H1 (cell line): ENCODE data around the gene NFKB1. TPM values are rescaled to one million over a fixed set of nuclear protein-coding genes. Genes with fewer than 3 reads are reported as not detected.

Source experiments
- CTCF ChIA-PET: fragments of 300-600 bp; sonication (Branson Sonifier 250); formaldehyde crosslinking; loops from one replicate; lab custom pipeline; 2021; ENCODE audit not compliant: partially characterized antibody; lab: Charles Lee
- POLR2A ChIA-PET: fragments of 300-600 bp; sonication (Branson Sonifier 250); formaldehyde crosslinking; loops from one replicate; lab custom pipeline; 2021; ENCODE audit warnings: inconsistent platforms; ENCODE audit not compliant: partially characterized antibody; lab: Charles Lee
- DNase-seq, 2 experiments: peaks; one replicate each; pipeline versions ENCODE4 v3.0.0 to v3.0.0-alpha.2; 2010 to 2022; ENCODE audit warnings: low spot score in 2 of 2, low read depth in 1 of 2, mixed read lengths in 1 of 2
- FAIRE-seq: peaks from 2 replicates; lab custom pipeline; 2011; peaks lifted over from hg19 to GRCh38; lab: Jason Lieb, UNC
- H2AFZ ChIP-seq: 2 replicates; pipeline ENCODE4 v1.8.1; 2012; ENCODE audit warnings: low read length, inconsistent platforms
- H2AK5ac ChIP-seq: 2 replicates; pipeline ENCODE4 v1.6.1; 2013; ENCODE audit warnings: low read depth, low read length
- H2BK120ac ChIP-seq: replicated peaks from 2 replicates; pipeline ENCODE3; 2013; ENCODE audit warnings: low read depth, low read length, inconsistent platforms
- H2BK12ac ChIP-seq: 2 replicates; pipeline ENCODE4 v1.6.1; 2013; ENCODE audit warnings: low read depth, low read length
- H2BK15ac ChIP-seq: 2 replicates; pipeline ENCODE4 v1.6.1; 2013; ENCODE audit warnings: low read length
- H2BK20ac ChIP-seq: 2 replicates; pipeline ENCODE4 v1.6.1; 2013; ENCODE audit warnings: low read length
- H2BK5ac ChIP-seq: 2 replicates; pipeline ENCODE4 v1.6.1; 2013; ENCODE audit warnings: low read depth, low read length
- H3K14ac ChIP-seq: 2 replicates; pipeline ENCODE4 v1.6.1; 2013; ENCODE audit warnings: inconsistent platforms; ENCODE audit not compliant: insufficient read length
- H3K18ac ChIP-seq: 2 replicates; pipeline ENCODE4 v1.6.1; 2013; ENCODE audit warnings: low read length; ENCODE audit errors: extremely low read depth
- H3K23ac ChIP-seq: 2 replicates; pipeline ENCODE4 v1.6.1; 2013; ENCODE audit warnings: inconsistent platforms; ENCODE audit not compliant: insufficient read length
- H3K23me2 ChIP-seq: 2 replicates; pipeline ENCODE4 v1.6.1; 2013; ENCODE audit warnings: low read depth, low read length
- H3K27ac ChIP-seq: 2 replicates; pipeline ENCODE4 v1.6.1; 2011; ENCODE audit warnings: low read depth, low read length, inconsistent platforms
- H3K27me3 ChIP-seq, 4 experiments: replicated peaks in 1 of 4; 1 replicate in 1 of 4; 2 replicates in 3 of 4; pipeline versions ENCODE4 v1.6.1 to v1.8.1; 2011 to 2013; ENCODE audit warnings: low read length in 3 of 4, mild to moderate bottlenecking in 3 of 4, inconsistent platforms in 2 of 4, mixed read lengths in 2 of 4, moderate library complexity in 1 of 4; ENCODE audit not compliant: control insufficient read depth in 3 of 4, insufficient read depth in 3 of 4; ENCODE audit errors: extremely low read depth in 1 of 4
- H3K36me3 ChIP-seq, 4 experiments: 2 replicates each; pipeline versions ENCODE4 v1.6.1 to v1.8.1; 2011 to 2013; ENCODE audit warnings: mild to moderate bottlenecking in 4 of 4, low read length in 3 of 4, moderate library complexity in 2 of 4, control low read depth in 1 of 4, inconsistent platforms in 1 of 4; ENCODE audit not compliant: insufficient read depth in 4 of 4, control insufficient read depth in 2 of 4
- H3K4ac ChIP-seq: replicated peaks from 2 replicates; pipeline ENCODE3; 2013; ENCODE audit warnings: low read length, low read depth, mixed read lengths, inconsistent platforms; ENCODE audit not compliant: insufficient read length
- H3K4me1 ChIP-seq, 4 experiments: replicated peaks in 1 of 4; 1 replicate in 1 of 4; 2 replicates in 3 of 4; pipeline versions ENCODE4 v1.6.1 to v1.8.1; 2011 to 2013; ENCODE audit warnings: low read length in 3 of 4, inconsistent platforms in 2 of 4, mixed read lengths in 1 of 4; ENCODE audit not compliant: insufficient read depth in 4 of 4, control insufficient read depth in 3 of 4
- H3K4me2 ChIP-seq, 2 experiments: 2 replicates each; pipeline versions ENCODE4 v1.6.1 to v1.8.1; 2011 to 2013; ENCODE audit warnings: low read depth in 2 of 2, low read length in 2 of 2, control low read depth in 1 of 2, inconsistent platforms in 1 of 2, mild to moderate bottlenecking in 1 of 2; ENCODE audit not compliant: insufficient read depth in 1 of 2
- H3K4me3 ChIP-seq, 4 experiments: fragments of 200-600, 300-600 bp in 1 of 4; sonication (generic), shearing (Covaris generic), sonication (Bioruptor Twin) in 1 of 4; 2 replicates each; pipeline versions ENCODE4 v1.5.1 to v1.8.1; 2011 to 2016; ENCODE audit warnings: low read length in 4 of 4, low read depth in 3 of 4, control low read depth in 2 of 4, inconsistent platforms in 2 of 4, mild to moderate bottlenecking in 2 of 4, mixed read lengths in 1 of 4, moderate library complexity in 1 of 4; ENCODE audit not compliant: insufficient read depth in 2 of 4; ENCODE audit errors: extremely low read depth in 1 of 4
- H3K56ac ChIP-seq: replicated peaks from 2 replicates; pipeline ENCODE3; 2013; ENCODE audit warnings: low read depth, mild to moderate bottlenecking, mixed read lengths, low read length, inconsistent platforms; ENCODE audit not compliant: insufficient read length
- H3K79me1 ChIP-seq: 2 replicates; pipeline ENCODE4 v1.6.1; 2013; ENCODE audit warnings: low read depth, low read length, control low read depth
- H3K79me2 ChIP-seq, 2 experiments: 2 replicates each; pipeline versions ENCODE4 v1.6.1 to v1.8.1; 2012 to 2013; ENCODE audit warnings: low read length in 2 of 2, mild to moderate bottlenecking in 2 of 2, inconsistent platforms in 1 of 2; ENCODE audit not compliant: insufficient read depth in 2 of 2, control insufficient read depth in 1 of 2
- H3K9ac ChIP-seq, 4 experiments: replicated peaks in 1 of 4; 1 replicate in 1 of 4; 2 replicates in 3 of 4; pipeline versions ENCODE4 v1.6.1 to v1.8.1; 2011 to 2013; ENCODE audit warnings: low read depth in 3 of 4, low read length in 3 of 4, control low read depth in 2 of 4, mild to moderate bottlenecking in 2 of 4, moderate library complexity in 2 of 4, inconsistent platforms in 1 of 4; ENCODE audit errors: extremely low read depth in 1 of 4
- H3K9me3 ChIP-seq, 2 experiments: 2 replicates each; pipeline versions ENCODE4 v1.6.1 to v1.8.1; 2012 to 2013; ENCODE audit warnings: mild to moderate bottlenecking in 2 of 2, moderate library complexity in 2 of 2, control low read depth in 1 of 2, inconsistent platforms in 1 of 2, low read depth in 1 of 2, low read length in 1 of 2, mixed read lengths in 1 of 2; ENCODE audit not compliant: insufficient read depth in 2 of 2
- H4K20me1 ChIP-seq, 2 experiments: replicated peaks in 1 of 2; 2 replicates each; pipeline versions ENCODE3 to v1.8.1; 2011 to 2013; ENCODE audit warnings: inconsistent platforms in 2 of 2, low read length in 2 of 2, mild to moderate bottlenecking in 1 of 2; ENCODE audit not compliant: insufficient read depth in 2 of 2, control insufficient read depth in 1 of 2
- H4K5ac ChIP-seq: 2 replicates; pipeline ENCODE4 v1.6.1; 2013; ENCODE audit warnings: low read length, low read depth, mixed read lengths, inconsistent platforms; ENCODE audit not compliant: insufficient read length
- H4K8ac ChIP-seq: 2 replicates; pipeline ENCODE4 v1.8.0; 2013; ENCODE audit warnings: mild to moderate bottlenecking, moderate library complexity, low read length, inconsistent platforms; ENCODE audit not compliant: insufficient read depth; ENCODE audit errors: extremely low read depth
- H4K91ac ChIP-seq: replicated peaks from 2 replicates; pipeline ENCODE3; 2013; ENCODE audit warnings: low read length, mixed read lengths, inconsistent platforms; ENCODE audit not compliant: insufficient read length
- CEBPB ChIP-seq: IDR thresholded peaks from 2 replicates; pipeline ENCODE4 v1.6.1; 2012; ENCODE audit warnings: low read depth, low read length
- CHD1 ChIP-seq: IDR thresholded peaks from 2 replicates; pipeline ENCODE4 v1.6.1; 2012; ENCODE audit warnings: low read depth, low read length, improper control_type of control experiment
- E2F6 ChIP-seq: IDR thresholded peaks from 2 replicates; pipeline ENCODE4 v1.6.1; 2012; ENCODE audit warnings: inconsistent platforms
- FOSL1 ChIP-seq: IDR thresholded peaks from 2 replicates; pipeline ENCODE4 v1.6.1; 2011; ENCODE audit warnings: mild to moderate bottlenecking, low read depth, low read length, moderate library complexity; ENCODE audit not compliant: insufficient read depth
- GTF2F1 ChIP-seq: IDR thresholded peaks from 2 replicates; pipeline ENCODE4 v1.6.1; 2012; ENCODE audit warnings: low read depth, low read length, improper control_type of control experiment, borderline replicate concordance
- KDM5A ChIP-seq: fragments of 200-600 bp; IDR thresholded peaks from 2 replicates; pipeline ENCODE4 v1.7.1; 2012; ENCODE audit warnings: mild to moderate bottlenecking, low read length, inconsistent platforms, mixed read lengths
- MAX ChIP-seq: IDR thresholded peaks from 2 replicates; pipeline ENCODE4 v1.6.1; 2012; ENCODE audit warnings: inconsistent platforms
- NRF1 ChIP-seq: IDR thresholded peaks from 2 replicates; pipeline ENCODE4 v1.6.1; 2011; ENCODE audit warnings: mild to moderate bottlenecking, low read depth, low read length, improper control_type of control experiment
- SP1 ChIP-seq: IDR thresholded peaks from 2 replicates; pipeline ENCODE4 v1.6.1; 2011; ENCODE audit warnings: low read depth, low read length
- SP4 ChIP-seq: IDR thresholded peaks from 2 replicates; pipeline ENCODE4 v1.6.1; 2012; ENCODE audit warnings: low read length, inconsistent platforms
- SRF ChIP-seq: IDR thresholded peaks from 2 replicates; pipeline ENCODE4 v1.6.1; 2011; ENCODE audit warnings: mild to moderate bottlenecking, low read depth, low read length, moderate library complexity
- SUZ12 ChIP-seq: fragments of 200-600 bp; sonication (generic); IDR thresholded peaks from 2 replicates; pipeline ENCODE4 v1.6.1; 2012; ENCODE audit warnings: mild to moderate bottlenecking, inconsistent platforms, low read length, moderate library complexity, mixed read lengths
- TCF12 ChIP-seq: IDR thresholded peaks from 2 replicates; pipeline ENCODE4 v1.6.1; 2011; ENCODE audit warnings: low read depth, mild to moderate bottlenecking, low read length
- YY1 ChIP-seq: IDR thresholded peaks from 2 replicates; pipeline ENCODE4 v1.6.1; 2011; ENCODE audit warnings: low read depth, mild to moderate bottlenecking, low read length
- WGBS, 2 experiments: shearing (Covaris generic) in 1 of 2; methylation state at CpG; one replicate each; pipeline versions ENCODE4 v1.1.6 to v1.1.7; 2013 to 2015; ENCODE audit warnings: low lambda C conversion rate in 2 of 2, mixed read lengths in 2 of 2, inconsistent platforms in 1 of 2, low coverage in 1 of 2, missing lambda C conversion rate in 1 of 2; ENCODE audit not compliant: insufficient replicate concordance in 2 of 2, insufficient coverage in 1 of 2, insufficient read length in 1 of 2; ENCODE audit errors: extremely low coverage in 1 of 2, missing lambda C conversion rate in 1 of 2; 5-methylcytosine and 5-hydroxymethylcytosine counted together
- polyA plus RNA-seq, 7 experiments: library from polyadenylated mRNA; depleted of rRNA in 3 of 7; stranded (reverse) in 5 of 7; unstranded in 2 of 7; fragments of >200 nt in 5 of 7; fragments of 200-250 nt in 2 of 7; gene quantifications; 1 replicate in 5 of 7; 2 replicates in 1 of 7; 4 replicates in 1 of 7; pipeline versions ENCODE4 v1.2.1 to v1.2.3, GENCODE V29; 2011 to 2013; ENCODE audit warnings: missing spikeins in 2 of 7, mixed read lengths in 2 of 7
- total RNA-seq: library from RNA; stranded (reverse); fragmentation: NEBNext Ultra II Directional; extraction: Animal tissue kit (Norgen Biotek cat#: 25700); gene quantifications from 2 replicates; pipeline ENCODE4 v1.2.1, GENCODE V29; 2021

The NFKB1 gene
- total and polyA plus RNA-seq, 2 of the 8 experiments (the other 6 are each of a cell fraction or from before 2014, with no cell fraction given): 2.9 to 6.8 TPM

GRCh38 chr4:102642631-102643298 lies 141.6 kb downstream of the NFKB1 start:
- no peak overlapping the region for H4K91ac ChIP-seq
- H3K9me3 ChIP-seq: no peaks in the 10 kb centered on the region
- H3K79me1 ChIP-seq: no peaks in the 10 kb centered on the region
- H3K4me3 ChIP-seq: no peak overlapping the region
- no peak overlapping the region for H2BK12ac ChIP-seq
- H3K14ac ChIP-seq: no peak overlapping the region
- no peaks in the 10 kb centered on the region for H4K20me1 ChIP-seq
- H3K23ac ChIP-seq: no peak overlapping the region
- H3K9ac ChIP-seq: no peak overlapping the region
- no peak overlapping the region for H3K27ac ChIP-seq
- POLR2A ChIA-PET: no interaction called here
- H3K4me2 ChIP-seq: no peak overlapping the region
- WGBS, 2 experiments: 92 to 100% methylated on average over 1 to 5 of the region's 5 CpGs
- no peak overlapping the region for H2BK20ac ChIP-seq
- H3K18ac ChIP-seq: no peak overlapping the region
- H2BK15ac ChIP-seq: no peak overlapping the region
- no peak for DNase-seq
- FAIRE-seq: no peak
- H3K4ac ChIP-seq: no peak overlapping the region
- no peak overlapping the region for H2AK5ac ChIP-seq
- no peak overlapping the region for H2BK120ac ChIP-seq
- no peak overlapping the region for H3K56ac ChIP-seq
- H2BK5ac ChIP-seq: no peak overlapping the region
- H3K23me2 ChIP-seq: 0 out of 2 replicates have a peak, but pooled peaks cover 2% of the 10 kb centered on the region
- H4K5ac ChIP-seq: no peak overlapping the region
- no peak overlapping the region for H2AFZ ChIP-seq
- H4K8ac ChIP-seq: no peak overlapping the region
- no peaks in the 10 kb centered on the region for H3K27me3 ChIP-seq
- H3K4me1 ChIP-seq: no peaks in the 10 kb centered on the region
- H3K36me3 ChIP-seq: peaks cover 0 to 6% (median 2%) of the 10 kb centered on the region in 4 experiments; a peak in 3 of 8 replicates
- CTCF ChIA-PET: interaction anchor here (1.0 to 1.1 kb wide), 2 partner anchors 8 to 101 kb away, joined by 3 read pairs; no protein-coding TSS in a partner anchor
- H3K79me2 ChIP-seq: no peaks in the 10 kb centered on the region
- no peak for TF ChIP-seq TCF12
- TF ChIP-seq YY1: no peak
- TF ChIP-seq CEBPB: no peak
- TF ChIP-seq GTF2F1: no peak
- TF ChIP-seq SRF: no peak
- no peak for TF ChIP-seq FOSL1
- TF ChIP-seq SP1: no peak
- no peak for TF ChIP-seq KDM5A
- no peak for TF ChIP-seq NRF1
- TF ChIP-seq MAX: no peak
- TF ChIP-seq SP4: no peak
- TF ChIP-seq SUZ12: no peak
- TF ChIP-seq CHD1: no peak
- no peak for TF ChIP-seq E2F6
